Kasumi-1 (cell line): Measurements from ENCODE around the gene CAMK2N2.
"Not testable (repeated sequence)": the region's sequence is repeated elsewhere in the genome, so short reads cannot be mapped to it uniquely, and the experiment has no call there.

Experiments
- DNase-seq, 2 experiments: peaks; one replicate each; lab custom pipeline; 2025; lab: John Stamatoyannopoulos, UW

CAMK2N2 gene

DNA sequence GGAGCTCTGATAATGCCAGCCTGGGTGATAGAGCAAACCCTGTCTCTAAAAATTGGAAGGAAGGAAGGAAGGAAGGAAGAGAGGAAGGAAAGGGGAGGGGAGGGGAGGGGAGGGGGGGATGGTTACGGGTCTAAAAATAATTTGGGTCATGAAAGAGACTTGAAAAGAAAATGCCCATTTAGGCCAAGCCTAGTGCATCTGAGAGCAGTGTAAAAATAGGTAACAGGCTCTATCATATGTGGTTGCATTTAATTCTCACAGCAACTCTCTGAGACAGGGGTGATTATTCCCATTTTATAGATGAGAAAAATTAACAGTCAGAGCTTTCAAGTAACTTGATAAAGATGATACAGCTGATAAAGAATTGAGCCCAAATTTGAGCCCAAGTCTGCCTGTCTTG lies 10.9 kb upstream of the CAMK2N2 start:
- no peak for DNase-seq

DNA sequence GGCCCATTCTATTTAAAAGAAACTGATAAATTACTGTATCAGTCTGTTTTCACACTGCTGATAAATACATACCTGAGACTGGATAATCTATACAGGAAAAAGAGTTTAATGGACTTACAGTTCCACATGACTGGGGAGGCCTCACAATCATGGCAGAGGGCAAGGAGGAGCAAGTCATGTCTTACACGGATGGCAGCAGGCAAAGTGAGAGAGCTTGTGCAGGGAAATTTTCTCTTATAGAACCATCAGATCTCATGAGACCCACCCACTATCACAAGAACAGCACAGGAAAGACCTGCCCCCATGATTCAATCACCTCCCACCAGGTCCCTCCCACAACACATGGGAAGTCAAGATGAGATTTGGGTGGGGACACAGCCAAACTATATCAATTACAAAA lies 5.9 kb upstream of the CAMK2N2 start:
- not testable (repeated sequence) for DNase-seq

DNA sequence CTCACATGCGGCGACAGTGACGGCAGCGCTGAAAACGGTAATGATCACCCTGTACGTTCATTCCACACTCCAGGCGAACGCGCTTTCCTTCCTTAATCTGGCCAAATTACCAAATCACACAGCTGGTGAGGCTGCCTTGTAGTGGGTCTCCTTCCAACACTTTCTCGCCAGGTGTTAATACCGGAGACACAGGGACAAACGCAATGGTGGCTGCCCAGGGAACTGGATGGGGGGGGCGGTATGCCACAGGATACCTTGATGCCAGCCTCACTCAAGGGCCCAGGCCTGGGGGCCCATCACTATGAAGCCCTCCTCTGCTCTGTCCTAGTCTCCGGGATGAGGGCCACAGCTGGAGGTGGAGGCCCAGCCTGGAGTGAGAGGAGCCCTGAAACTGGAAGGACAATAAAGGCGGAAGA lies 1.4 kb upstream of the CAMK2N2 start:
- DNase-seq = no peak

- peak; percentile 20 to 29 for DNase-seq
Measured at GRCh38 chr3:184261854-184262763, 756 bp upstream of the CAMK2N2 start.

GRCh38 chr3:184260724-184261269 lies 556 bp downstream of the CAMK2N2 start:
- DNase-seq = no peak

GRCh38 chr3:184259878-184260723 lies 1.3 kb downstream of the CAMK2N2 start:
- DNase-seq = peak; percentile 35 to 45

DNA sequence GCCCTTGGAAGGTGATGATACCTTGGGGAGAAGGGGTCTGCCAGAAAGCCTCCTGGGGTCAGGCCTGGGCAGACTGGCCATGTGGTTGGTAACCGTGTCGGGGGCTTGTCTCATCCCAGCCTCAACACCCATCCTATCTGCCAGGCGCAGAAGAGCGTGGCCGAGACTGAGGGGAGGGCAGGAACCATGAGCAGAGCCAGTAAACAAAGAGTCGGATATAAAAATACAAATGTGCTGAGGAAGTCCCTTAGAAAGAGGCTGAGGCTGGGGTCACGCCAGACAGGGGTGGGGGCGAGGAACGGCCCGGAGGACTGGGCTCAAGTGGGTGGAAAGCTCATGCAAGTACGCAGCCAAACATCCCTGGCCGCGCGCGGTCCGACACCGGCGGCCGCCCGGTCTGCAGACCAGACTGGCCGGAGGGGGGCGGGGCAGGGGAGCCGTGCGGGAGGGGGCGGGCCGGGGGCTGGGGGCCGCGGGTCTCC lies 1.9 kb downstream of the CAMK2N2 start:
- no peak for DNase-seq

GRCh38 chr3:184258926-184259325 lies 2.4 kb downstream of the CAMK2N2 start:
- DNase-seq = no peak

DNA sequence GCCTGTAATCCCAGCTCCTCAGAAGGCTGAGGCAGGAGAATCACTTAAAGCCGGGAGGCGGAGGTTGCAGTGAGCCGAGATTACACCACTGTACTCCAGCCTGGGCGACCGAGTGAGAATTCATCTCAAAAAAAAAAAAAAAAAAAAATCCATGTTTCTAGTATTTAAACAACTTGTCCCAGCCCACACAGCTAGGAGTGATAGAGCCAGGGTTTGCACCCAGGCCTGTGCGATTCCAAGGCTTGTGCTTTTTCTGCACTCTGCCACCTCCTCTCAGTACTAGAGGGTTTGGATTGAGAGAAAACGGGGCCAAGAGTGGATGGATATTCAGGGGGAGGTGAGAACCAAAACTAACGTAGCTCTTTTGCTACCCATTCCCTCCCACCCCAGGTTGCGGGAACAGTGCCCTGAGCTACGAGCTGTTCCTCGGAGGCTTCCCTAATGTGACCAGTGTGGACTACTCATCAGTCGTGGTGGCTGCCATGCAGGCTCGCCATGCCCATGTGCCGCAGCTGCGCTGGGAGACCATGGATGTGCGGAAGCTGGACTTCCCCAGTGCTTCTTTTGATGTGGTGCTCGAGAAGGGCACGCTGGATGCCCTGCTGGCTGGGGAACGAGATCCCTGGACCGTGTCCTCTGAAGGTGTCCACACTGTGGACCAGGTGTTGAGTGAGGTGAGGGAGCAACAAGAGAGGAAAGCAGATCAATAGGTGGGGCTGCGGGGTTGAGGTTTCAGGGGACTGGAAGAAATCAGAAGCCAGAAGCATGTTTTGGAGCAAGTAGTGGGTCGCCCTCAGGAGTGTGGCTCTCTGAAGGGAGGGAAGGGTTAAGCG lies 4.1 kb downstream of the CAMK2N2 start:
- DNase-seq = no peak

DNA sequence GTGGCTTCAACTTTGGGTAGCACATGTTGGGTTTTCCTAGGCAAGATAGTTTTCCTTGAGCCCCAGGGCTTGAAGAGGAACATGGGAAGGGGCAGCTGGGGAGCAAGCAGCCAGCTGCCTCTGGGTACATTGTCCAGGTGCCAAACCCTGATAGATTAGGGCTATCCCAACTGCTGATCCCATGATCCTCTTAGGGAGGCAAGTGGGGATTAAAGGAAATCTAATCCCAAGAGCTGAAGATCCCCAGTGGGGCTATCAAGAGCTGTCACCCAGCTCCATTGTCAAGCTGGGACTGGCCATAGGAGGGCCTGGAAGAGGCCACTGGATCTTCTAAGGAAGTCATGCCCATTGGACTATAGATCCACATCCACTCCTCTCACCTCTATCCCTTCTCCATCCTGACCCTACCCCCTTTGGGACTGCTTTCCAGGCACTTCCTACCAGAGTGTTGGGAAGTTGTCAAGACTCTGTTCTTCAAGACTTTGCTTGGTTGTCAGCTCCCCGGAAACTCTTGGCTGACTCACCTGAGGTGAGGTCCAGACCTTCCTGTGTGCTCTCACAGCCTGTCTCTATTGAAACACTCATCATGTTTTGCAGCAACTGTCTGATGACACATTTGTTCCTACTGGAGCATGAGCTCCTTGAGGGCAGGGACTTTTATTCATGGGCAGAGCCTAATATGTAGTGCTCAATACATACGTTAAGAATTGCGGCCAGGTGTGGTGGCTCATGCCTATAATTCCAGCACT lies 5.9 kb downstream of the CAMK2N2 start:
- no peak for DNase-seq

DNA sequence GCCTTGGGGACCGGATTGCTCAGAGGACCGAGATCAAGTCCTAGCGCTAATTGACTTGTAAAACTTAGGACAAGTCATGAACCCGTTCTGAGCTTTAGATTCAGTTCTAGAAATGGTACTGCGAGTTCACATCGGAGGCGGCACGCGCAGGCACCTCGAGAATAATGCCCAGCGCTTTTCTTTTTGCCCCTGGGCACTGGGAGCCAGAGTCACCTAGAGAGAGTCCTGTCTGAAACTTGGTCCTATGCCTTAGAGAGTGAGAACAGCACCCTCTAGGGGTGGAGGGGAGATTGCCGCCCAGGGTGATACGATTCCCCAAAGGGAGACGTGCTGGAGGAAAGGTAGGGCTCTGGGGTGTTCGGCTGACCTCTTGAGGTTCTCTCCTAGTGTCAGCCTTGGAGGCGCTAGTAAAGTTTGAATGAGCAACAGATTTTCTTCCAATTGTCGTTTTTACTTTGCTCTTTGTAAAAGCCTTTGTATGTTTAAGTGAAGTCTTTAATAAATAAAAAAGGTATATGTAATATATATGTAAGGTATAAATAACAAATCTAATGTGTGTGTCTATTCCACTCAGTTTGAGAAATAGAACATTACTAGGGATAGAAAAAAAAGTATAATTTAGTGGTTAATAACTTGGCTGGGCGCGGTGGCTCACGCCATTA lies 11.1 kb downstream of the CAMK2N2 start:
- peak; percentile 94 to 97 for DNase-seq

GRCh38 chr3:184249412-184250166 lies 11.8 kb downstream of the CAMK2N2 start, which contains the start of gene EEF1AKMT4:
TSS of gene EEF1AKMT4 (plus strand) at chr3:184249672. CDS start at chr3:184249695, 23 bp downstream.
- peak; percentile 98 to 99 for DNase-seq

- DNase-seq = peak; percentile 61 to 66
Measured at GRCh38 chr3:184248454-184249411, 12.6 kb downstream of the CAMK2N2 start, which contains the start of gene ALG3. TSS of gene ALG3 (minus strand) at chr3:184248962. CDS start at chr3:184248940, 22 bp downstream.

DNA sequence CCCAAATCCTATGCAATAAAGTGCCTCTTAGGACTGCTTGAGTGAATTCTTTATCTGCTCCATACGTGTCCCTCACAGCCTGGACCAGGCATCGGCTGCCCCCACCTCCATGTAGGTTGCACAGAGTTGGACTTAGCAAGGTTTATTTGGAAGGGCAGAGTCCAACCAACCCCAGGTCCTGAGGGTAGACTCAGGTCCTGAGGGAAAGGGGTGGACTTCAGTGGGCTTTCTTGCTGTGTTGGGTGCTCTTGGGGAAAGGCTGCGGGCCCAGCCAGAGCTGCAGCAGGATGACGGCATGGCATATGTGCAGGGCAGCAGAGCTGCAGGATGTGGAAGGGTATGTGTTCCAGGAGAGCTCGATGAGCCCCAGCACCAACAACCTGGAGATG lies 19.1 kb downstream of the CAMK2N2 start:
- no peak for DNase-seq

DNA sequence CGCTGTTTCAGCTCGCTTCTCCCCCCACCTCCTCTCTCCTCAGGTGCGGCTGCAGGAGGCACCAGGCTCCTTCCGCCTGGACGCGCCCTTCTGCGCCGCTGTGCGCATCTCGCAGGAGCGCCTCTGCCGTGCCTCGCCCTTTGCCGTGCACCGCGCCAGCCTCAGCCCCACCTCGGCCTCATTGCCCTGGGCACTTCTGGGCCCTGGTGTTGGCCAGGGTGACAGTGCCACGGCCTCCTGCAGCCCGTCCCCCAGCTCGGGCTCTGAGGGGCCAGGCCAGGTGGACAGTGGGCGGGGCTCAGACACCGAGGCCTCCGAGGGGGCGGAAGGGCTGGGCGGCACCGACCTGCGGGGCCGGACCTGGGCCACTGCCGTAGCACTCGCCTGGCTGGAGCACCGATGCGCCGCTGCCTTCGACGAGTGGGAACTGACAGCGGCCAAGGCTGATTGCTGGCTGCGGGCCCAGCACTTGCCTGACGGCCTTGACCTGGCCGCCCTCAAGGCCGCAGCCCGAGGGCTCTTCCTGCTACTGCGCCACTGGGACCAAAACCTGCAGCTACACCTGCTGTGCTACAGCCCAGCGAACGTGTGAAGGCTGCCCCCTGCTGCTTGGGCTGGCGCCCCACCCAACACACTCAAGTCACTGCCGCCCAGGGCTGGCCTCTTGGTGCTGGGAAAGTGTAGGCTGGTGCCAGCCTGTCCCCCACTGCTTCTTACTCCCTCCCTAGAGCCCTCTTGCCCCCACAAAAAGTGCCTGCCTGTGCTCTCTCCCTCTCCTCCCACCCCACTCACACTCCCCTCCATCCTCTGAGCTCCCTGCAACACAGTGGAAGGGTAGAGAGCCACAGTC lies 19.7 kb downstream of the CAMK2N2 start:
- DNase-seq = peak; percentile 15 to 27

GRCh38 chr3:184241141-184241446 lies 20.3 kb downstream of the CAMK2N2 start:
- DNase-seq = no peak
